SK-N-SH treated with all-trans-retinoic acid at 6 μM for 48 hours (cell line): ENCODE measurements around the gene NTM.

ENCODE experiments used
- ATAC-seq: fragments of 200-7000 bp; cut with Tn5 transposase; 3 replicates; pipeline ENCODE4 v1.9.1; 2020; ENCODE audit warnings: mild to moderate bottlenecking, moderate library complexity
- ARNTL ChIP-seq: fragments of 450-650 bp; formaldehyde crosslinking; IDR thresholded peaks from 2 replicates; pipeline ENCODE4 v1.5.0; 2020; ENCODE audit warnings: low read depth, mild to moderate bottlenecking, moderate library complexity, borderline replicate concordance
- BACH2 ChIP-seq: fragments of 250-450 bp; sonication (Bioruptor Pico); IDR thresholded peaks from 2 replicates; pipeline ENCODE4 v1.9.0; 2021; ENCODE audit warnings: mild to moderate bottlenecking, borderline replicate concordance
- CREB5 ChIP-seq: fragments of 250-450 bp; sonication (Bioruptor Pico); IDR thresholded peaks from 2 replicates; pipeline ENCODE4 v1.5.1; 2020; ENCODE audit warnings: low read depth, mild to moderate bottlenecking, moderate library complexity
- CSDC2 ChIP-seq: fragments of 250-450 bp; sonication (Bioruptor Pico); IDR thresholded peaks from 2 replicates; pipeline ENCODE4 v1.5.0; 2020; ENCODE audit warnings: mild to moderate bottlenecking, moderate library complexity
- CSRNP3 ChIP-seq: fragments of 250-450 bp; sonication (Bioruptor Pico); IDR thresholded peaks from 2 replicates; pipeline ENCODE4 v1.5.1; 2021; ENCODE audit warnings: mild to moderate bottlenecking, moderate library complexity
- ESRRG ChIP-seq: fragments of 250-450 bp; sonication (Bioruptor Pico); IDR thresholded peaks from 2 replicates; pipeline ENCODE4 v1.6.1; 2021; ENCODE audit warnings: mild to moderate bottlenecking
- OSR1 ChIP-seq: fragments of 250-450 bp; sonication (Bioruptor Pico); IDR thresholded peaks from 2 replicates; pipeline ENCODE4 v1.8.0; 2022; ENCODE audit warnings: moderate library complexity, mild to moderate bottlenecking, inconsistent platforms
- PATZ1 ChIP-seq: fragments of 250-450 bp; sonication (Bioruptor Pico); IDR thresholded peaks from 2 replicates; pipeline ENCODE4 v1.8.0; 2020; ENCODE audit warnings: mild to moderate bottlenecking, moderate library complexity, borderline replicate concordance
- POU6F1 ChIP-seq: fragments of 250-450 bp; sonication (Bioruptor Pico); IDR thresholded peaks from 2 replicates; pipeline ENCODE4 v1.8.0; 2021; ENCODE audit warnings: low read depth, mild to moderate bottlenecking, moderate library complexity, borderline replicate concordance
- PPARA ChIP-seq: fragments of 250-450 bp; sonication (Bioruptor Pico); IDR thresholded peaks from 2 replicates; pipeline ENCODE4 v1.5.0; 2020; ENCODE audit warnings: mild to moderate bottlenecking, borderline replicate concordance
- RARB ChIP-seq: fragments of 250-450 bp; sonication (Bioruptor Pico); IDR thresholded peaks from 2 replicates; pipeline ENCODE4 v1.8.0; 2021; ENCODE audit warnings: mild to moderate bottlenecking, moderate library complexity
- SNAI2 ChIP-seq: fragments of 250-450 bp; sonication (Bioruptor Pico); IDR thresholded peaks from 2 replicates; pipeline ENCODE4 v1.5.0; 2020; ENCODE audit warnings: mild to moderate bottlenecking, moderate library complexity
- TCF4 ChIP-seq: fragments of 250-450 bp; sonication (Bioruptor Pico); IDR thresholded peaks from 2 replicates; pipeline ENCODE4 v1.8.0; 2021; ENCODE audit warnings: mild to moderate bottlenecking, moderate library complexity, borderline replicate concordance
- TOX ChIP-seq: fragments of 250-450 bp; sonication (Bioruptor Pico); IDR thresholded peaks from 2 replicates; pipeline ENCODE4 v1.8.0; 2021; ENCODE audit warnings: mild to moderate bottlenecking, moderate library complexity, borderline replicate concordance
- ZC3H10 ChIP-seq: fragments of 250-450 bp; sonication (Bioruptor Pico); IDR thresholded peaks from 2 replicates; pipeline ENCODE4 v1.5.1; 2021; ENCODE audit warnings: mild to moderate bottlenecking, moderate library complexity
- ZFP3 ChIP-seq: fragments of 250-450 bp; sonication (Bioruptor Pico); IDR thresholded peaks from 2 replicates; pipeline ENCODE4 v1.5.0; 2020; ENCODE audit warnings: mild to moderate bottlenecking, moderate library complexity
- ZFP30 ChIP-seq: fragments of 450-650 bp; formaldehyde crosslinking; IDR thresholded peaks from 2 replicates; pipeline ENCODE4 v1.5.0; 2022; ENCODE audit warnings: mild to moderate bottlenecking, moderate library complexity
- ZNF565 ChIP-seq: fragments of 450-650 bp; formaldehyde crosslinking; conservative IDR thresholded peaks from 2 replicates; pipeline ENCODE4 v1.5.0; 2020; ENCODE audit warnings: low read depth, mild to moderate bottlenecking, moderate library complexity
- ZNF70 ChIP-seq: fragments of 450-650 bp; formaldehyde crosslinking; IDR thresholded peaks from 2 replicates; pipeline ENCODE4 v1.5.0; 2020; ENCODE audit warnings: mild to moderate bottlenecking, moderate library complexity
- ZNF8 ChIP-seq: fragments of 450-650 bp; formaldehyde crosslinking; IDR thresholded peaks from 2 replicates; pipeline ENCODE4 v1.5.0; 2020; ENCODE audit warnings: mild to moderate bottlenecking, moderate library complexity

The NTM gene

GRCh38 chr11:131642756-131643531, 272.5 kb downstream of the NTM start (continued):
- TF ChIP-seq TCF4 (CRISPR knock-in tag) (no peak), TOX (CRISPR knock-in tag) (no peak)

- TF ChIP-seq TOX (CRISPR knock-in tag) (no peak), CSRNP3 (CRISPR knock-in tag) (no peak), ZNF70 (CRISPR knock-in tag) (no peak), PATZ1 (no peak), PPARA (no peak), ZFP30 (CRISPR knock-in tag) (no peak), RARB (no peak), ESRRG (CRISPR knock-in tag) (no peak), ZC3H10 (CRISPR knock-in tag) (no peak), ARNTL (no peak), POU6F1 (CRISPR knock-in tag) (no peak), TCF4 (CRISPR knock-in tag) (no peak), ZNF8 (no peak)
- ATAC-seq = no peak
Measured at GRCh38 chr11:131644204-131644795, 273.9 kb downstream of the NTM start.

- ATAC-seq = no peak
- TF ChIP-seq ZNF70 (CRISPR knock-in tag) = no peak
- TF ChIP-seq CSDC2 (CRISPR knock-in tag) = no peak
- TF ChIP-seq CREB5 (CRISPR knock-in tag) = no peak
- TF ChIP-seq ZNF565 (CRISPR knock-in tag) = no peak
- TF ChIP-seq POU6F1 (CRISPR knock-in tag) = no peak
- TF ChIP-seq ZFP30 (CRISPR knock-in tag) = no peak
- TF ChIP-seq ARNTL = no peak
- no peak for TF ChIP-seq PATZ1
- TF ChIP-seq PPARA = no peak
- no peak for TF ChIP-seq SNAI2 (CRISPR knock-in tag)
- no peak for TF ChIP-seq BACH2 (CRISPR knock-in tag)
- TF ChIP-seq OSR1 (CRISPR knock-in tag) = no peak
- no peak for TF ChIP-seq ZFP3 (CRISPR knock-in tag)
- no peak for TF ChIP-seq ZC3H10 (CRISPR knock-in tag)
- no peak for TF ChIP-seq ESRRG (CRISPR knock-in tag)
- no peak for TF ChIP-seq TOX (CRISPR knock-in tag)
Measured at GRCh38 chr11:131645237-131645636, 274.8 kb downstream of the NTM start.
